GM21723 (cell line): Measurements from ENCODE around the gene SRP68.
"Not testable (repeated sequence)": the region's sequence is repeated elsewhere in the genome, so short reads cannot be mapped to it uniquely, and the experiment has no call there.

Experiments used
- ATAC-seq: cut with Tn5 transposase; IDR thresholded peaks from one replicate; pipeline ENCODE4 v1.9.1; 2021; ENCODE audit warnings: mild to moderate bottlenecking, moderate library complexity; ENCODE audit not compliant: unreplicated experiment

SRP68 gene

GRCh38 chr17:76077584-76078110, 5.3 kb upstream of the SRP68 start:
- no peak for ATAC-seq

GRCh38 chr17:76076765-76077583, 4.7 kb upstream of the SRP68 start:
- ATAC-seq, result no peak

GRCh38 chr17:76076146-76076764, 3.9 kb upstream of the SRP68 start:
- no peak for ATAC-seq

DNA sequence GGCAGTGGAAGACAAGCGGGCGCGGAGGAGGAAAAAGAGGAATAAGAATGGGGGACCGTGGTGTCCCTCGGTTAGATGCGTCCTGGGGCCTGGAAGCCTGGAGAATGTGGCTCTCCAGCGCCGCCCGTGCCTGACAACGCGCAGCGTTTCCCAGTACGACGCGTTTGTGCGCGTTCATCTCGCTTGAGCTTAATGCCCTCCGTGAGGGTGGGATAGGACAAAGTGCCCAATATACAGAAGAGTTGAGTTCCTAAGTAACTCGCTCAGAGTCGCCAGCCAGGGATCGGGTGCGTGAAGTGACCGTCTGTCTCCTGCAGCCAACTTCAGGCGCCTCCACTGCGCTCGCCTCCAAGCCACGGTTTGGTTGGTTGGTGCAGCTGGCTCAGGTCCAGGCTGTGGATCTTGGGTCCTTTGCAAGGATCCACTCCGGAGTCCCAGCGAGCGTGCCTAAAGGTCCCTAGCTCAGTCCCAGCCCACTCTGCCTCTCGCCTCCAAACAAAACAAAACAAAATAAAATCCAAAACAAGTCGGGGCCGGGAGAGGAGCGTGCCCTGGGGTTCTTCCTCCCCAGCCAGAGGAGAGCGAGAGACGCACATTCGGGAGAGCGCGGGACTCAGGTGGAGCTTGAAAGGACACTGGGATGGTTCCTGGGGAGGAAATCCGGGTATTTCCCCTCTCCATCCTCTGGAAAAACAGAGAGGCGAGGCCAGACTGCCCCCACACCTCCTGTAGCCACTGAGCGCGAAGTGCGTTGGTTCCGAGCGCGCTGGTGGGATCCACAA, 3.2 kb upstream of the SRP68 start:
- no peak for ATAC-seq

GRCh38 chr17:76074390-76075363, 2.4 kb upstream of the SRP68 start, which contains the start of gene GALR2:
Gene GALR2, plus strand, starts transcription at chr17:76074781. Its CDS starts 103 bp downstream, at chr17:76074884.
- ATAC-seq, result no peak

DNA sequence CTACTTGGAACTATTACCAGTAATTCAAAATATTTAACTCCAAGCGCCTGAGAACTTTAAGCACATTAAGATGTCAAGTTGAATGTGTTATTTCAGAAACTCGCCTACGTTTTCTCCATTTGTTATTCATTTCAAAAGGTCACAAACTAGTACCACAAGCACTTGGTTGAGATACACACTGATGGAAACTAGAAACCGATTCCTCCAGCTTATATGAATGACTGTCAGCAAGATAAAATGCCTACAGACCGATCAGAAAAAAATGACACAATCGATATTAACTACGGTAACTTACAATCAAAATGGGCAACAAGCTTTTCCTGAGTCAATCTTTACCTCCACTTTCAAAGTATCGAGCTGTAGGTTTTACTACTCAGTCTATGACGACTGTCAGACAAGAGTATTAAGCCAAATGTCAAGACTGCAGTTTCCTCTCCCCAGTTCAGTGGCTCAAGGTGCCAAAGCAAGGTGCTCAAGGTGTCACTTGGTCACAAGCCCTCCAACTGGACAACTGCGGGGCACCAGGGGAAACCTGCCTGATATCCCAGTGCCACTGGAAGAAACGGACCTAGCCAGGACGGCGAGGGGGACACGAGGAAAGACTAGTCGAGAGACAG, 678 bp downstream of the SRP68 start:
- peak; percentile 18 for ATAC-seq

GRCh38 chr17:76065775-76066174, 6.5 kb downstream of the SRP68 start:
- ATAC-seq, result no peak

DNA sequence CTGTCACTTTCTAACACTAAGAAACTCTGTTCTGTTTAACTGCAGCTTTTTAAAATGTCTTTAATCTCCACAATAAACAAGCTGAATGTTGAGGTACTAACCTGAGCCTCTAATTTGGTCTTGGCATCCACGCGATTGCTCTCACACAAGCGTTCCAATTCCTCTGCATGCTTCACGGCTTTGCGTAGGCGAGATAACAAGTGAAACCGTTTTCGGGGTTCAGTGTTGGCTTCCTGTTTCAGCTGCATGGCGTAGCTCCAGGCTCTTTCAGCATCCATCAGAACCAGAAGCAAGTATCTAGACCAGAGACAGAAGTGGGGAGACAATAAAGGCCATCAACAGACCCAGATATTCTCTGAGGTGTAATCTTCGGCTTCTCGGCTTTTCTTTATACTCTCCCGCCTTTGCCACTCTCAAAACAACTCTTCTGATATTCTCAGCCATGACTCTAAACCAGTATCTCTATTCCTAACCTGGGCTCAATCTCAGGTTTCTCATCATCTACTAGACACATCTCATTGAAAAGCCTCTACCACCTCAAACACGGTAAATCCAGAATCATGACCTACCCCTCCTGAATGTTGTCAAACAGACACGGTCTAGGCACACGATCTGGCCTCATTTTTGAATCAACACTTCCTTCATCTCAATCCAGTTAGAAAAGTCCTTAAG, 8.3 kb downstream of the SRP68 start:
- ATAC-seq, result no peak

DNA sequence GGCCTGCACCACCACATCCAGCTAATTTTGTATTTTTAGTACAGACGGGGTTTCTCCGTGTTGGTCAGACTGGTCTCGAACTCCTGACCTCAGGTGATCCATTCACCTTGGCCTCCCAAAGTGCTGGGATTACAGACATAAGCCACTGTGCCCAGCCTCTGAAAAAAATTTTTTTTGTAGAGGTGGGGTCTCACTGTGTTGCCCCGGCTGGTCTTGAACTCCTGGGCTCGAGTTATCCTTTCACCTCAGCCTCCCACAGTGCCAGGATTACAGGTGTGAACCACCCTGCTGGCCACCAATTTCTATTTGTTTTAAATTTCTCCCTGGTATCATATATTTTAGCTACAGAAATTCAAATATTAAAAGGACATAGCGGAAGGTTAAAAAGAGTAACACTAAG, 14.1 kb downstream of the SRP68 start:
- not testable (repeated sequence) for ATAC-seq

DNA sequence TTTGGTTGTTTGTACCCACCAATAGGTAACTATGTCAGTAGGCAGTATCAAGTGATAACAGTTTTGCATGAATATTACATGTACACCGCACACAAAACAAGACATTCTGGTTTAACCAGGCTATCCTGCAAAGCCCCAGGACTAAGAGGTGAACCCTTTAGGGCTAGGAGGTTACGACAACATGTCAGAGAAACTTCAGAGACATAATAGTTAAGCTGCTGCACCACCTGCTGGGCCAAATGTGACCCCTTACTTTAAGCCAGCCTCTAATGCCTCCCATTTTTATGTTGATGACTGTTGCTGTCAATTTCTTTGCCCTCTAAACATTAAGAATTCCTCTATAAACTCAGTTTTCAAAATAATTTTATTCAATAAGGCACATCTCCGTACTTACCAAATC, 15.4 kb downstream of the SRP68 start:
- no peak for ATAC-seq

GRCh38 chr17:76054112-76054476, 18.2 kb downstream of the SRP68 start:
- no peak for ATAC-seq

GRCh38 chr17:76053246-76054111, 18.8 kb downstream of the SRP68 start:
- no peak for ATAC-seq

DNA sequence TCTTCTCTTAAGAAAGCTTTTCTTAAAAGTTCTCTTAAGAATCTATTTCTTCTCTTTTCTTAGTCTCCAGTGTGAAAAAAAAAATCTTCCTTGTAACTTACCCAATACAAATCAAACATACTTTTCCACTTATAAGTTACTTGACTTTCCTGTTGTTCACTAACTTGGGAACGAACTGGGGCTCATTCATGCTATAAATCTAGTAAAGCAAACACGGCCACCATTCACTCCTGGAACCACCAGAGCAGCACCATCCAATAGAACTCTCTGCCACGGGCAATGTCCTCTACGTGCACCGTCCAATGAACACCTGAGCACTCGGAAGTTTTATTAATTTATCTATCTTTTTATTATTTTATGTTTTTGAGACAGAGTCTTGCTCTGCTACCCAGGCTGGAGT, 20.8 kb downstream of the SRP68 start:
- no peak for ATAC-seq

- no peak for ATAC-seq
Measured at GRCh38 chr17:76050538-76051467, 21.5 kb downstream of the SRP68 start.

GRCh38 chr17:76049836-76050537, 22.3 kb downstream of the SRP68 start:
- no peak for ATAC-seq

- no peak for ATAC-seq
Measured at GRCh38 chr17:76049239-76049638, 23.1 kb downstream of the SRP68 start.

DNA sequence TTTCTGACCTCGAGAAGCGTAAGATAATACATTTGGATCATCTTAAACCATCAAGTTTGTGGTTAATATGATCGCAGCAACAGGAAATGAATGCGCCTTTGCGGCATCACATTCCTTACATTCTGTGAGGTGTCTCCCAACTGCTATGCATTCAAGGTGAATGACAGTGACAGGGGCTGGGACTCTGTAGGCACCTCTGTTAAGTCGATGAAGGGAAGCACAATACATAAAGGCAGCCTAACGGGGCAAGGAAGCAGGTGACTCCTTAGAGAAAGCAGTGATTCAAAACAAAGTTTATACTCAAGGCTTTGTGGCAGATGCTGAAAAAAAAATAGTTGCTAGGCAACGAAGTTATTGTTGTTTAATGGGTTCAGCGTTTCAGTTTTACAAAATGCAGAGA, 23.6 kb downstream of the SRP68 start:
- no peak for ATAC-seq
